Esophagus mucosa (tissue), 1 donor: ENCODE results near the gene PRKCZ. TPM values are rescaled to one million over a fixed set of nuclear protein-coding genes. Genes with fewer than 3 reads are reported as not detected.

Source experiments
- ATAC-seq: fragments of 200-7000 bp; cut with Tn5 transposase; one replicate; pipeline ENCODE4 v1.9.1; 2020
- total RNA-seq: library from RNA; stranded (reverse); gene quantifications from one replicate; pipeline ENCODE4 v1.2.4, GENCODE V29; 2023
- donor health status: DM: yes; HTN: yes; CAD: no.

PRKCZ gene
- total RNA-seq, 1 donor from 2014 or later, result 21.3 TPM

DNA sequence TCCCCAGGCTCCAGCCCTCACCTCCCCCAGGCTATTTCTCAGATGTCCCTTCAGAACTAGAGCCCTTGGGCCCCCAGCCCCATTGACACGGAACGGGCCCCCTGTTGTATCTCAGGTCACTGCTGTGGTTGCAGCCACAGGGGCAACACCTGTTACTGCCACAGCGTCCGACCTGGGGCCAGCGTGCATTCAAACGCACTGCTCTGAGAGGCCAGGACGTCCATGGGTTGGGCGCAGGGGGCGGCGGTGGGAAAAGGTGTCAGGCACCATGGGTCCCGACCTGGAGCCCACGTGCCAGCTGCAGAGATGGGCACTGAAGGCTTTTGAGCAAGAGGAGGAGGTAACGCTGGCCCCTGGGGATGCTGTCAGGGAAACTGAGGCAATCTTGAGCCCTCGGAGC is 131.1 kb downstream of the PRKCZ start:
- ATAC-seq, result no peak

DNA sequence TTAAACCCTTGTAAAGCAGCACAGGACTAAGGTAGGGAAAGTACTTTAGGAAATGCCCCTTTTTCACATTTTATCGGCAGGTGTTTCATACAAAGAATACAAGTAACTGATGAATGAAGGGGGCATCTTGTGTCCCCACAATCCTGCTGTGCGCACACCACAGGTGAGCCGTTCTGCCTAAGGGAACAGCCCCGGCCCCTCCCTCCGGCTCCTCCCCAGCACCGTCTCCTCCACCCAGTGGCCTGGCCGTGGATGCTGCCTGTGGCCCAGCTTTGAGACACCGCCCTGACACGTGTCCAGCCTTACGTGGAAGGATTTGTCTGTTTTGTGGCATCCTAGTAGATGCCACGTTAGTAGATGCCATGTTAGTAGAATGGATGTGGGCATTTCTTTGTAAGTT is 131.5 kb downstream of the PRKCZ start:
- no peak for ATAC-seq

DNA sequence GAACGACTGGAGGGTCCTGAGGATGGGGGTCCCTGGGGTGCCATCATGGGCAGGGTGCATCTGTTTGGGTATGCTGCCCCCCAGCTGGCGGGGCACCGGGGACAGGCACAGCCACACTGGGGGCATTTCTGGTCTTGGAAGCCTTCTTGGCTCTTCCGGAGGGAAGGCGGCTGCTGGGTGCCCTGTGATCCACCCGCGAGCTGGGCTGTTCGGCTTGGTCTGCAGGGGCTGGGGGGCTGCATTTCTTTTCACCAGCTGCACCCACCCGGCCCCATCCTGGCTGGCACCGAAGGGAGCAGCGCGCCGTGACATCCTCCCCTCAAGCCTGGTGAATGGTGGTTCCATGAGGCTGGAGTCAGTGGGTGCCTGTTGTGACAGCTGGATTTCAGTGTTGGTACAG is 132.2 kb downstream of the PRKCZ start:
- ATAC-seq, result no peak

DNA sequence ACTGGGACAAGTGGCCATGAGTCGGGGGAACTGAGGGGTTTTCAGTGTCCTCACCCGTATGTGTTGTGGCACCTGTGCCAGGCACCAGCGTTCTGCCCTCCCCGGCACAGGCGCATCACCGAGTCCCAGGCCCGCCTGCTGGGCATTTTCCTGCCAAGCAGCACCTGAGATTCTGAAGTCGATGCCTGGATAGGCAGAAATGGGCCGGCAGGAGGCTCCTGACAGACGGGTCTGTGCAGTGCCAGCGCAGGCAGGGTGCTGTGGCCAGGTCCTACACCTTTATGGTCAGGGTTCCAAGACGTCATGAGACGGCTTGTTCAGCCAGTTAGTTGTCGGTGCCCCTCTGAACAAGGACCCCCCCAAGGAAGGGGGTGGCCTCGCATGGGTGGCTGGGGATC is 133.7 kb downstream of the PRKCZ start:
- no peak for ATAC-seq

DNA sequence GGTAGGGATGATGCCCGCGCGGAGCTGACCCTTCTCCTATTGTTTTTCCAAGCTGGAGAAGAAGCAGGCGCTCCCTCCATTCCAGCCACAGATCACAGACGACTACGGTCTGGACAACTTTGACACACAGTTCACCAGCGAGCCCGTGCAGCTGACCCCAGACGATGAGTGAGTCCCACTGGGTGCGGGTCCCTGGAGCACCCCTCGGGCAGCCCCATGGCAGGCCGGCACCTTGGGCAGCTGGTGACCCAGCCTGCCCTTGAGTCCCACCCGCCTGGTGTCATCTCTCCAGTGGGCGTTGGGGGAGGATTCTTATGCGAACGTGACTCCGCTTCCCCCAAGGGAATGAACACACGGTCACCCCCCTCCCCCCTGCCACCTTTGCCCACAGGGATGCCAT is 134.3 kb downstream of the PRKCZ start:
- no peak for ATAC-seq

DNA sequence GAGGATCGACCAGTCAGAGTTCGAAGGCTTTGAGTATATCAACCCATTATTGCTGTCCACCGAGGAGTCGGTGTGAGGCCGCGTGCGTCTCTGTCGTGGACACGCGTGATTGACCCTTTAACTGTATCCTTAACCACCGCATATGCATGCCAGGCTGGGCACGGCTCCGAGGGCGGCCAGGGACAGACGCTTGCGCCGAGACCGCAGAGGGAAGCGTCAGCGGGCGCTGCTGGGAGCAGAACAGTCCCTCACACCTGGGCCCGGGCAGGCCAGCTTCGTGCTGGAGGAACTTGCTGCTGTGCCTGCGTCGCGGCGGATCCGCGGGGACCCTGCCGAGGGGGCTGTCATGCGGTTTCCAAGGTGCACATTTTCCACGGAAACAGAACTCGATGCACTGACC is 134.7 kb downstream of the PRKCZ start:
- no peak for ATAC-seq

DNA sequence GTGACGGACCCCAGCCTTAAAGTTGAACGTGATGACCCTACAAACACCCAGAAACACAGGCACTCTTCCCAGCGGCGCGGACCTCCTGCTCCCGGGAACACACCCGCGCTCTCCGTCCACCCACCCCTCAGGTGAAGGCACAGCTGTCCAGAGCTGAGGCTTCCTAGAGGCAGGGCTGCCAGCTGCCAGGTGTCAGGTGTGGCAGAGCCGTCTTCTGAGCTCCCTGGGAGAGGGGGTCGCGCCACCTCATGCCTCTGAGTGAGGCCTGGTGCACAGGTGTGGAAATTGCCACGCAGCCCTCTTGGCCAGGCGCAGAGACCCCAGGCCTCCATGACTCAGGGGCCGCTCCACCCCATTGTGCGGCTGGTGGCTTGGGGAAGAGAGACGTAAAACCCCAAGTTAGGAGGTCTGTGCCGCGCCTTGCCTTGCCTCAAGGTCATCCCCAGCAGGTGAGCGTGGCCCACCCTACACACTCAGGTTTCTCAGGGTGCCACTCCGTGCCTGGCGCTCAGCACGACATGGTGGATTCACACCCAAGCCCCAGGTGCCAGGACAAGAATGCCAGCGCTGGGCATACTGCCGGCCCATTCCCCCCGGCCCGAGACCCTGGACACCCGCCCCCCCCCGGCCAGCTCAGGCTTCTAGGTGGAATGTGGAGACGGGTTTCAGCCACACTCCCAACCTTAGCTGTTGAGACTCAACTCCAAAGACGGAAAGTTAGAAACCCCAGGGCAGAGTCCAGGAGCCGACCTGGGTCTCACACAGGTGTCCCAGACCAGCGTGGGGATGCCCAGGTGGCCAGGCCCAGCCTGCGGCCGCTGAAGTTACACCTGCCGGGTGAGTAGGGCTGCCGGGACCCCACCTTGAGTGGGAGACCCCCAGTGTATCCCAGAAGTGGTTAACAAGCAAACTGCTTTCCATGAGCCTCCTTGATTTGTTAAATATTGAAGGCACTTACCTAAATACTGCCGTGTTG is 136.0 kb downstream of the PRKCZ start:
- no peak for ATAC-seq

DNA sequence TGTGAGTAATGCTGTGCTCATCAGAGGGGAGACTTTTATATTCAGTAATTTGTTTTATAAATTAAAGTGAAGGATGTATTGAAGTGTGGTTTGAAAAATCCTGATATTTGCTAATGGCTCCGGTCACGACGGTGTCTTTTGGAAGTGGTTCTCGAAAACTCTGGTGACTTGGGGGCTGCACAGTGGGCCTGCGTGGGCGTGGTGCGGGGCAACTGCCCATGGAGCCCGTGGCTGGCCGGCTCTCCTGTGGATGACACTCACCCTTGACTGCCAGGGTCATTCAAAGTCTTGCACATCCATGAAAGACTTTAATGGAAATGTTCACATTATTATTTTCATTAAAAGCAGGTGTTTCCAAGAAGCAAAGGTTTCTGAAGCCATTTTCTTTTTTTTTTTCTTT is 136.7 kb downstream of the PRKCZ start:
- ATAC-seq, result no peak

DNA sequence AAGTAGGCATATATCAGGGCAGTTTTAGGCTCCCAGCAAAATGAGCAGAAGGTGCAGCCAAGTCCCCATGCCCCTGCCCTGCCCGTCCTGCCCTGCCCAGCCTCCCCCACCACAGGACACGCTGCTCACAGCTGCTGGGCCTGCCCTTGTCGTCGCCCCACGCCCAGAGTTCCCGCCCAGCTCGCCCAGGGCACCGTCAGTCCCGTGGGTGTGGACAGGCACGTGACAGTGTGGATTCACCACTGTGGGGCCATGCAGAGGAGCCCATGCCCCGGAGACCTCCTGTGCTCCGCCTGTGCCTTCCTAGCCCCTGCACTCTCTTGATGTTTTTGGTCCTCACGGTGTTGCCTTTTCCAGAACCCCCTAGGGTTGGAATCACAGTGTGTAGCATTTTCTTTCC is 137.4 kb downstream of the PRKCZ start:
- ATAC-seq, result peak; percentile 28

DNA sequence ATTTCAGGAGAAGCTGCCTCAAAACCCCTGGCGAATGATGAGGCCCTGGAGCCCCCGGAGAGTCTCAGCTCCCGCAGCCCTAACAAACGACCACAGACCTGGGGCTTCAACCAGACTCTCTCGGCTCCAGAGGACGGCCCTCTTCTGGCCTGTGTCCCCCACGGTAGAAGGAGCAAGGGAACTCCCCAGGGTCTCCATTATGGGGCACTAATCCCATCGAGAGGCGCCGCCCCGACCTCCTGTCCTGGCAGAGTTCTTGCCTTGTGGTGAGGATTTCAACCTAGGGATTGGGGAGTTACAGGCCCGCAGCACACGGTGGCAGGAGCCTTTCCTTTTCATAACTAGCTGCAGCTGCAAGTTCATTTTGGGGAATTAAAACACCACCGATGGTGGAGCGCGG is 138.1 kb downstream of the PRKCZ start:
- no peak for ATAC-seq

DNA sequence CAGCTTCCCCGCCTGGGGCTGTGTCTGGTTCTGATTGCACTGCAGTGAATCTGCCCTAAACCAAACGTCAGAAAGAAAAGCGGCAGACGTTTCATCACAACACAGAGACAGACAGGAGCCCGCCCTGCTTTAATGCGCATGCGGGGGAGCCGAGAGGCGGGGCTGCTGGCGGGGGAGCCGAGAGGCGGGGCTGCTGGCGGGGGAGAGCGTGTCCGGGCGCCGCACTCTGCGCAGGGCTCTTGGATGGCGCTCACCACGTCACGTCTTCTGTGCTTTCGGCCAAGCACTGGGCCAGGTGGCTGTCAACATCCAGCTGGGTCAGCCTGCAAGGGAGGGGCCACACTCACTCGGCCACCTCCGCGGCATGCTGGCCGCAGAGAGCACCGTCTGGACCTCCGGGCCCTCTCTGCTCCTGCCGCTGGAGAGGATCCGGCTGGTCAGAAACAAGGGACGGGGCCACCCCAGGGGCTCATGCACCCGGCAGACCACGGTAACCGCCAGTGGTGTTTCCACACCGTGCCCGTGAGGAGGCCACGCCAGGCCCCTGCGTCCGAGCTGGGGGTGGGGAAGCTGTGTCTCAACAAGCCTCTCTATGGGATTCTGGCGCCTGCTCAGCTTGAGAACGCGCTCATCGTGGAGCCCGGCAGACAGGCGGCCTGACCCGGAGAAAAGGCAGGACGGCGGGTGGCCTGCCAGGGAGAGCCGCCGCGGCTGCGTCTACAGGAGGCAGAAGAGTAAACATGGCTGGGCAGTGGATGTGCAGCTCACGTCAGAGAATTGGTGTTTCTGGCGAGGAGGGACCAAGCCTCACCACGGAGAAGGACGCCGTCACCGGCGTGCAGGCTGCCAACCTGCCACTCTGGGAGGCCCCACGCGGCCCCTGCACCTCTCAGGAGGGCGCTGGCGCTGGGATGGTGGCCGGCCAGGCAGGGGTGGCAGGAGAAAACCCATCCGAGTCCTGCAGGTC is 139.5 kb downstream of the PRKCZ start:
- ATAC-seq, result peak; percentile 90

DNA sequence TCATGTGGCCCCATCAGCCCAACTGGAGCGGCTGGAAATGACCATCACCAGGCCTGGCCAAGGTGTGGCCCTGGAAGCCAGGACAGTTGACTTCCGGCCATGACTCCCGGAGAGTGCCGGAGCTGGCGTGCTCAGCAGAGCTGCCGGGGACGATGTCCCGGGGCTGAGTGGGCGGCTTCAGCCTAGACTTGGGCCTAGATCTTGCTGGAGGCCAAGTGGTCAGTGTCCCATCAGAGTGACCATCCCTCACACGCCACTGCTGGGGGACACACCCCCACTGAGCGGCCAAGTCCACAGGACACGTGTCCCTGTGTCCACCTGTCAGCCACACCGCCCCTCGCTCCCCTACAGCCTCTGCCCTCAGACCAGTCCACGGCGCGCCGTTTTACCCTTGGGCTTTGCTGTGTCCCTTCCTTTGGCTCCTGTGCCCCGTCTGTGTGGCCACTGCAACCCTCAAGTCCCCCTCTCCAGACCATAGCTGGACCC is 140.3 kb downstream of the PRKCZ start:
- ATAC-seq, result no peak

DNA sequence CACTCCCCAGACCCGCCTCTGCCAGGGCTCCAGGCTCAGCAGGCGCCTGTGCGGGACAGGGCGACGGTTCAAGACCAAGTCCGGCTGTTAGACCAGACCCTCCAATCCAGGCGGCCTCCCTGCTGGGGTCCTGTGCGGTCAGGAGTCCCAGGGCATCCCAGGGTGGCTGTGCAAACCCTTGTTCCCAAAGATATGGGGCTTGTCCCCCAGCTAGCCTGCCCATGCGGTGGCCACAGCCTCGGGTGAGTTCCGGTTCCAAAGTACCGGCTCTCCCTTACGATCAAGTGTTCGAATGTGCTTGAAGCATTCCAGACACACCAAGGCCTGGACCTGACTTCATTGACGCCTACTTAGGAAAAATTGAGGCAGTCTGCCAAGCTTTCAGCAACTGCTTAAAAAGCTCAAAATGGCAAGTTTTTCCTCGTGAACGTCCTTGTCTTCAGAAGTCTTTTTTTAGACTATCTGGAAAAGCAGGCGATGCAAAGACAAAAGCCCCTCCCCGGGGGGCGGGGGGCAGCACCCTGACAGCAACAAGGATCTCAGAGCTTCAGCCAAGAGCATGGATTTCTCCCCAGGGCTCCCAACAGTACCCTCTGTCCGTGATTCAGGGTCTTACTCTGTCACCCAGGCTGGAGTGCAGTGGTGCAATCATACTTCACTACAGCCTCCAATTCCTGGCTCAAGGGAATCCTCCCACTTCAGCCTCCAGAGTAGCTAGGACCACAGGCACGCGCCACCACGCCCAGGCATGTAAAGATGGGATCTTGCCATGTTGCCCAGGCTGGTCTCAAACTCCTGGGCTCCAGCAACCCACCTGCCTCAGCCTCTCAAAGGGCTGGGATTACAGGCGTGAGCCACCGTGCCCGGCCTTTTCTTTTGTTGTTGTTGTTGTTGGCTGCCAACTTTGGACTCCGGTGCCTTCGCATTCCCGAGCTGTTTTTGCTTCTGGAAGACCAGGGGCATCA is 142.1 kb downstream of the PRKCZ start:
- ATAC-seq, result no peak

DNA sequence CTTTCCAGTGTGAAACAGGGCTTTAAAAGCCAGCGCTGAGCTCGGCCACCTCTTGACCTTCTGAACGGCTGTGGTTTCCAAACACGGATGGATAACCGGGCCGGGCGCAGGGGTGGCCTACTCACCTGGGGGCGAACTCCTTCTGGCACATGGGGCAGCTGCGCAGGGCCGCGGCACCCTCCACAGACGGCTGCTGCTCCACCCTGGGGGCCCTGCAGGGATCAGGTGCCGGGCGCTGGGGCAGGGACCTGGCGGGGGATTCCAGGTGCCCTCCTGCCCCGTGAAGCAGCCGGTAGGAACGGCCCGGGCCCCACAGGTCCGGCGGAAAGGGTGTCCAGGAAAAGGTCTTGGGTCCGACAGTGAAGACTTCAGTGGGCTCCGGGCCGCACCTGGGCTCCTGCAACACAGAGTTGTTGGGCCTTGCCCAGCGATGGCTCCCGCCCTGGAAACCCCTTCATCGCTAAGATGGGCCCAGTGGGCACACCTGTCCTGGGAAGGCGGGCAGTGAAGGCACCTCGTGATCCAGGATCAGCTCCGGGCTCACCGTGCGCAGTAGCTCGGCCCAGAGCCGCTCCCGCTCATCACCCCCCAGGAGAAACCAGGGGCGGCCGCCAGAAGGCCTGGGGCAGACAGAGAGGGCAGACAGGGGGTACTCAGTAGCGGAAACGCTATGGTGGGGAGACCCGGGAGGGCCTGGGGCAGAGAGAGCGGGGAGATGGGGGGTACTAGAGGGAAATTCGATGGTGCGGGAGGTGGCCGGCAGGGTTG is 143.5 kb downstream of the PRKCZ start:
- ATAC-seq, result no peak

DNA sequence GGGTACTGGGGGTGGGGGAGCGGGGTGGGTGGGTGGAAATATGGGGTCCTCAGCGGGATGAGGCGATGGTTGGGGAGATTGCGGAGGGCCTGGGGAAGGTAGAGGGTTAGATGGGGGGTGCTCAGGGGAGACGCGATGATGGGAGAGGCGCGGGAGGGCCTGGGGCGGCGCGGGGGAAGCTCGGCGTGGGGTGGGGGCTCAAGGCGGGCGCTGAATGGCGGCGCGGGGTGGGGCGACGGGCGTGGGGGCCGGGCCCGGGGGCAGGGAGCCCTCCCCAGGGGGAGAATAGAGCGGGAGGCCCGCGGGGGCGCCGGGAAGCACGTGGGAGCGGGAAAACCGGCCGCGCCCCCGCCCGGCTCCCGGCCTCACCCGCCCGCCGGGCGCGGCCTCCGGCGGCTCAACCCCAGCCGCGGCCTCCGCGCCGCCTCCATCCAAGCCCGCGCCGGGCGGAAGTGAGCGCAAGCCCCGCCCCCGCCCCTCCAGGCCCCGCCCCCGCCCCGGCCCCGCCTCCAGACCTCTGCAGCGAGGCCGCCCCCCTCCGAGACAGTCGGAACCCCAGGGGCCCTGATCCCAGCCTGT is 144.2 kb downstream of the PRKCZ start, which contains the start of gene FAAP20:
TSS of gene FAAP20 (minus strand) at position 454 of the 579 bp plus-strand sequence. CDS start at position 431, 23 bp downstream.
- peak; percentile 58 for ATAC-seq

DNA sequence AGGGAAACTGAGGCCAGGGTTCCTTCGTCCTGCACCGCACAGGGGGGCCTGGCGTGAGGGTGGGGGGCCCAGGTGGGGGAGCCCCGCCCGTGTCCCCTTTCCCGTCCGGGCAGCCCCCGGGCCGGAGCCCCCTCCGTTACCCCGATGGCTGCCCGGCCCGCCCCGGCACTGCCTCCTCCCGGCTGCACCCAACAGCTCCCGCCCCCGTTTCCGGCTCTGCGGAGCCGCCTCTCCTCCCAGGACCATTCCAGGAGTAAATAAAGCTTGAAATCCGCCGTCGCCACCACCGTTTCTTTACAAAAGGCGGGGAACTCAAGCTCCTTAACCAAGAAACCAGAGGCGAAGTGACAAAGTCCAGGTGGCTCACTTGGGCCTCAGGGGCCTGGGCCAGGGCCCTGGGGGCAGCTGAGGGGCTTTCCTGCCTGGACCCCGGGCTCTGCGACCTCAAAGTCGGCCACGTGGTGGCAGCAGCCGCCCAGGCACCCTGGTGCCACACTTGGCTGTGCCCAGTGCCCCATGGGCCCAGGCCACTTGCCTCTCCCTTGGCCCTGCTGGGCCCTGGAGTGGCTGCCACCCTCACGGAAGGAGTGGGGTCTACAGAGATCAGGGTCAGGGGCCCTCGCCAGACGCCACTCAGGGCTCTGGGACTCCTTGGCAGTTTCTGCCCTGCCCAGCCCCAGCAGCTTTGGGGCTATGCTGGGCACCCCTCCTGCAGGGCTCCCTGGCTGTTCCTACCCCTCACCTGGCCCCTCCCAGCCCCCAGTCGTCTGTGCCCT is 144.9 kb downstream of the PRKCZ start:
- ATAC-seq, result peak; percentile 71

DNA sequence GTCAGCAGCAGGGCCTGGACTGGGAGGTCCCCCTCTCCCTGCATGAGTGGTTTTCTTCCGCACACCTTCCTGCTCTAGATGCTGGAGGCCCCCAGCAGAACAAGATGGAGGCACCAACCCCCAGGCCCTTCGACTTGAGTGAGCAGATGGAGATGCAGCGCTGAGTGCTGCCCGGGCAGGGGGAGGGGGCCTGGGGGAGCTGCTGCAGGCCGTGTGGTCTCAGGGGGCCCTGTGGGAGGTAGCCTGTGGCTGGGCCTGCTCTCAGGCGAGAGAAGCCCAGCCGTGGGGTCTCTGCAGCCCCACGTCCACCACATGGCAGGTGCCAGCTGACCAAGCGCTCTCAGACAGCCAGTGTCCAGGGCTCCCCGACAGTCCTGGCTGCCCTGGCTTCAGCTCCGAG is 145.6 kb downstream of the PRKCZ start:
- ATAC-seq, result no peak

DNA sequence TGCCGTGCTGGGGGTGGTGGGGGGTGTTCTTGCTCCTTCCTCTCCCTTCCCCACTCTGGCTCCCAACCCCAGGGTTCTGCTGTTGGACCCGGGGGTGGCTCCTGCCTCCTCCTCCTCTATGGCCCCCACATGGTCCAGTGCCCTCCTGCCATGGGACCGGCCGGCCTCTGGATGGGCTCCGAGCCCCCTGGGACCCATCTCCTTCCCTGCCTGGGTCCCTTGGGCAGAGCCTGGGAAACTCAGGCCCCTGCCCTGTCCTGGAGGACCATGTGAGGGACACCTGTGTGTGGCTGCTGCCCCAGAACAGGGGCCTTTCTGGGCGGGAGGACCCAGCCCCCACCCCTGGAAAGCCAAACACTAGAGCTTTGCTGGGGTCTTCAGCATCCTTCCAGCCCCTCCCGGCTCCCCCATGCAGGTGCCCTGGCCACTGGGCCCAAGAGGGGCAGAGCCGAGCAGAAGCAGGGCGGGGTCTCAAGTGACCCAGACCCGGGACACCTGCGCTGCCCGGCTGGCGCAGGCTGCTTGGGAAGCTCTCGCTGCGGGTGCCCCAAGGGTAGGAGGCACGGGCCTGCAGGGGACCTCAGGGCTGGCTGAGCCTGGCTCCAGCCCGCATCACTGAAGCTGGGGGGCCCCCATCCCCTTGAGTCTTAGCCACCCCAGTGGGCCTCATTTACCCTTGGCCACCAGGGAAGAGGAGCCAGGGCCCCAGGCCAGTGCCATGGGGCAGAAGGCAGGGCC is 146.9 kb downstream of the PRKCZ start:
- no peak for ATAC-seq

DNA sequence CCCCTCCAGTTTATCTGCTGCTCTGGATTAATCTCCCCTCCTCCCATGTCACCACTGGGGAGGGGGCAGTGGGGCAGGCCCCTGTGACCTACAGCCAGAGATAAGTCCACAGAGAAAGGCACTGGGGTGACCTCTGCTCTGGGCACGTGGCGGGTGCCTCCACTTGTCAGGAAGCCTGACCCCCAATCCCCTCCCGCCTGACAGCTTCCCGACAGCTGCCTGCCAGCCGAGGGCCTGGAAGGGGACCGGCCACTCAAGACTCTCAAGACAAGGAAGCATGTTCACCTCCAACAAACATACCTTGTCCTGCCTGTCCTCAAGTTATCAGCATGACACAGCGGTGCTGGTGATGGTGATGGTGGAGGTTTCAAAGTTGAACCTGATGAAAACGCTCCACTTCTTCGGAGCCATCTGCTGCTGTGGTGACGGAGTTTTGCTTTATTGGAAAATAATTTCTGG is 147.5 kb downstream of the PRKCZ start:
- no peak for ATAC-seq
